Measurements from ENCODE around the gene PTPRO.

PTPRO gene

DNA sequence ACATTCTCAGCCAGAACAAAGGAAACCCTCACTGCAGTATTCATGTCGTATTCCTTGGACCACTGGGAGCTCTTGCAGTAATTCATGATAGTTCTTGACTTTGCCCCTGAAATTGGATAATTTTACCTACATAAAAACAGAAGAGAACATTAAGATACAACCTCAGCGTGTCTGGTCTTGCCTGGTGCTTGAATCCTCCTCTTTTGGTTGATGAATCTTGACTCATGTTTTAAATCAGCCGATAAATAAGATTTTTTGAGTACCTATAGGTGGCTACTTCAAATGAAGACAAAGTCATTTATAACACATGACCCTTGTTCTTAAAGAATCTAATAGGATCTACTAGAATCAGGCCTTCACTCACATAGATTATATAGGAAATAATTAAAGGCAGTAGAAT lies 221.0 kb downstream of the PTPRO start:
- no peak overlapping the region for H2AFZ ChIP-seq (ENCODE audit: low read depth, low read length)
- no peak for TF ChIP-seq EZH2phosphoT487 (IDR thresholded peaks at IDR 0.05; ENCODE audit: low read depth)
- TF ChIP-seq, protein P1, sequence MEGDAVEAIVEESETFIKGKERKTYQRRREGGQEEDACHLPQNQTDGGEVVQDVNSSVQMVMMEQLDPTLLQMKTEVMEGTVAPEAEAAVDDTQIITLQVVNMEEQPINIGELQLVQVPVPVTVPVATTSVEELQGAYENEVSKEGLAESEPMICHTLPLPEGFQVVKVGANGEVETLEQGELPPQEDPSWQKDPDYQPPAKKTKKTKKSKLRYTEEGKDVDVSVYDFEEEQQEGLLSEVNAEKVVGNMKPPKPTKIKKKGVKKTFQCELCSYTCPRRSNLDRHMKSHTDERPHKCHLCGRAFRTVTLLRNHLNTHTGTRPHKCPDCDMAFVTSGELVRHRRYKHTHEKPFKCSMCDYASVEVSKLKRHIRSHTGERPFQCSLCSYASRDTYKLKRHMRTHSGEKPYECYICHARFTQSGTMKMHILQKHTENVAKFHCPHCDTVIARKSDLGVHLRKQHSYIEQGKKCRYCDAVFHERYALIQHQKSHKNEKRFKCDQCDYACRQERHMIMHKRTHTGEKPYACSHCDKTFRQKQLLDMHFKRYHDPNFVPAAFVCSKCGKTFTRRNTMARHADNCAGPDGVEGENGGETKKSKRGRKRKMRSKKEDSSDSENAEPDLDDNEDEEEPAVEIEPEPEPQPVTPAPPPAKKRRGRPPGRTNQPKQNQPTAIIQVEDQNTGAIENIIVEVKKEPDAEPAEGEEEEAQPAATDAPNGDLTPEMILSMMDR (IDR thresholded peaks at IDR 0.05; ENCODE audit: low read depth, low read length) = no peak
- H3K4me1 ChIP-seq (ENCODE audit: low read length) = peaks cover 38% of the 10 kb centered on the region
- no peaks in the 10 kb centered on the region for H4K20me1 ChIP-seq (ENCODE audit: insufficient read depth, low read length)
- no peak overlapping the region for H3K4me3 ChIP-seq (ENCODE audit: low read length)
- H3K4me2 ChIP-seq (ENCODE audit: low read length) = no peak overlapping the region
- peaks cover 7% of the 10 kb centered on the region for H3K36me3 ChIP-seq (replicated peaks; ENCODE audit: low read depth, low read length)
- no peaks in the 10 kb centered on the region for H3K27me3 ChIP-seq (ENCODE audit: low read depth, low read length)
- H3K9me3 ChIP-seq (ENCODE audit: insufficient read depth, low read length) = no peaks in the 10 kb centered on the region
- H3K79me2 ChIP-seq (ENCODE audit: low read length) = peaks cover 9% of the 10 kb centered on the region; the same call in 1 of the 2 replicates
- no peak overlapping the region for H3K27ac ChIP-seq (ENCODE audit: low read length)
- H3K9ac ChIP-seq (ENCODE audit: low read length) = no peak overlapping the region

DNA sequence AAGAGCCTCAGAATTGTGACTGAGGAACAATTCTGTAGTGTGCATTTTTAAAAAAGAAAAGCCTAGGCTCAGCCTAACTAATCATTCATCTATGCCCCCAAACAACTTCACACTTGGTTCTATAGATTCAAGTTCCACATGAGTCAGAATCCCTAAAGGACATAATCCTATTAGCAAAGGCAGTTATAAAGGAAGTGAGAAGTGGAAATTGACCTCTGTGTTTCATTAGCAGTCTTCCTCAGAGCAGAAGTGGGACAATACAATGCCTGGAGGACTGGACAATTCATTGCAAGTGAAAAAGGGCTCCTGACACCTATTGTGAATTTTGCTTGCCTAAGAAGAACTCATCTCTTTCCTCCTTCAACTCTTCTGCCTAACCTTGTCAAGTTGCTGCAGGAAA lies 222.3 kb downstream of the PTPRO start:
- H3K9ac ChIP-seq (ENCODE audit: low read length) = peak overlapping the region; percentile 23; the same call in 1 of the 2 replicates
- no peak for TF ChIP-seq EZH2phosphoT487 (IDR thresholded peaks at IDR 0.05; ENCODE audit: low read depth)
- TF ChIP-seq, protein P1 (IDR thresholded peaks at IDR 0.05; ENCODE audit: low read depth, low read length) = no peak
- no peak overlapping the region for H3K4me3 ChIP-seq (ENCODE audit: low read length)
- H3K9me3 ChIP-seq (ENCODE audit: insufficient read depth, low read length) = no peaks in the 10 kb centered on the region
- H3K79me2 ChIP-seq (ENCODE audit: low read length) = peaks cover 10% of the 10 kb centered on the region; the same call in 1 of the 2 replicates
- H3K27ac ChIP-seq (ENCODE audit: low read length) = peak overlapping the region; percentile 97
- no peaks in the 10 kb centered on the region for H4K20me1 ChIP-seq (ENCODE audit: insufficient read depth, low read length)
- peak overlapping the region; percentile 13 for H3K4me2 ChIP-seq (ENCODE audit: low read length)
- peaks cover 42% of the 10 kb centered on the region for H3K4me1 ChIP-seq (ENCODE audit: low read length)
- peak overlapping the region; percentile 87; the same call in 1 of the 2 replicates for H2AFZ ChIP-seq (ENCODE audit: low read depth, low read length)
- H3K27me3 ChIP-seq (ENCODE audit: low read depth, low read length) = no peaks in the 10 kb centered on the region
- peaks cover 17% of the 10 kb centered on the region for H3K36me3 ChIP-seq (replicated peaks; ENCODE audit: low read depth, low read length)

DNA sequence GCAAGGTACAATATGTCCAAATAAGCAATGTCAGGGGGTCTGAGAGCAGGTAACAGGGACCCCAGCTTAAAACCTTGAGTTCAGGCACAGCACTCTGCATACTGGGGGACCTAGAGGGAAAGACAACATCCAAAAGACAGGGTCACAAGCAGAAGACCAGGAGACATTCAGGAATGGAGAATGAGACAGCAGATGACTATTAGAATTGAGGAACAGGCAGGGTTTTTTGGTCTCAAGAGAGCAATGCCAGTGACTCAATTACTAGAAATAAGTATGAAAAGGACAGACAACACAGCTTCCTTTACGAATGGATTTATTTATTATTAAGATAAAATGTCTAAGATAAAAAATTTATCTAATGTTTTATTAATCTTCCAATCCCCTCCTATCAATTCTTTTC lies 223.0 kb downstream of the PTPRO start:
- no peak overlapping the region for H3K4me3 ChIP-seq (ENCODE audit: low read length)
- H2AFZ ChIP-seq (ENCODE audit: low read depth, low read length) = peak overlapping the region; percentile 87; the same call in 1 of the 2 replicates
- peaks cover 10% of the 10 kb centered on the region; the same call in 1 of the 2 replicates for H3K79me2 ChIP-seq (ENCODE audit: low read length)
- H3K4me1 ChIP-seq (ENCODE audit: low read length) = peaks cover 45% of the 10 kb centered on the region
- H3K27ac ChIP-seq (ENCODE audit: low read length) = peak overlapping the region; percentile 97
- TF ChIP-seq, protein P1 (IDR thresholded peaks at IDR 0.05; ENCODE audit: low read depth, low read length) = no peak
- H3K9ac ChIP-seq (ENCODE audit: low read length) = peak overlapping the region; percentile 87; the same call in 1 of the 2 replicates
- no peaks in the 10 kb centered on the region for H3K27me3 ChIP-seq (ENCODE audit: low read depth, low read length)
- H4K20me1 ChIP-seq (ENCODE audit: insufficient read depth, low read length) = no peaks in the 10 kb centered on the region
- H3K36me3 ChIP-seq (replicated peaks; ENCODE audit: low read depth, low read length) = peaks cover 23% of the 10 kb centered on the region
- H3K9me3 ChIP-seq (ENCODE audit: insufficient read depth, low read length) = no peaks in the 10 kb centered on the region
- H3K4me2 ChIP-seq (ENCODE audit: low read length) = peak overlapping the region; percentile 85

DNA sequence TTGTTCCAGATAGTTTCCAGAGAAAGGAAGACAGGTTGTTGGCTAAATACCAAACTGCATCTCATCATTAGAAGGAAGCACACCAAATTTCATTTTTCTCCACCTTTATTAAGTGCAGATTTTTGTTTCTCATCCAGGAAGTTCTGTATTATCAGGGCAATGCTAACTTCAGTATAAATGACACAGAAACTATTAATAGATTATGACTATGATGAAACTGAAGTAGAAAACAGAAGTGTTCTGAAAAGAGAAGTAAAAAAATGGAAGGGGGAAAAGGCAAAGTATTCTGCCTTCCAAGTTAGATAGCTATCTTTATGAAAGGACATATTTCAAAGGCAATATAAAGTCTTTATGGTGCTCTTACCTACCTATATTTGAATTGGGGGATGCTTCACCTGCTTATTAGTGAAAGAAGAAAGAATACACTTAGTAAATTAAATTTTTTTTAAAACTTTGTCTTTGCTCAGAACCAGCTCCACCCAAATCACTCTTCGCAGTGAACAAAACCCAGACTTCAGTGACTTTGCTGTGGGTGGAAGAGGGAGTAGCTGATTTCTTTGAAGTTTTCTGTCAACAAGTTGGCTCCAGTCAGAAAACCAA lies 223.9 kb downstream of the PTPRO start:
- Histone ChIP-seq H2AFZ (ENCODE audit: low read depth, low read length) (peak overlapping the region; percentile 46; the same call in 1 of the 2 replicates), H3K9me3 (ENCODE audit: insufficient read depth, low read length) (no peaks in the 10 kb centered on the region), H3K79me2 (ENCODE audit: low read length) (peaks cover 10% of the 10 kb centered on the region; the same call in 1 of the 2 replicates), H4K20me1 (ENCODE audit: insufficient read depth, low read length) (no peaks in the 10 kb centered on the region), H3K27me3 (ENCODE audit: low read depth, low read length) (no peaks in the 10 kb centered on the region), H3K27ac (ENCODE audit: low read length) (peak overlapping the region; percentile 97), H3K9ac (ENCODE audit: low read length) (peak overlapping the region; percentile 87), H3K4me1 (ENCODE audit: low read length) (peaks cover 54% of the 10 kb centered on the region), H3K36me3 (replicated peaks; ENCODE audit: low read depth, low read length) (peaks cover 32% of the 10 kb centered on the region), H3K4me2 (ENCODE audit: low read length) (peak overlapping the region; percentile 85), H3K4me3 (ENCODE audit: low read length) (peak overlapping the region; percentile 76)
- no peak for TF ChIP-seq EZH2phosphoT487 (IDR thresholded peaks at IDR 0.05; ENCODE audit: low read depth)
- TF ChIP-seq, protein P1 (IDR thresholded peaks at IDR 0.05; ENCODE audit: low read depth, low read length) = no peak
